Renal cortex interstitium (tissue), 15 donors: ENCODE measurements around the gene CASQ2. TPM values are rescaled to one million over a fixed set of nuclear protein-coding genes. Genes with fewer than 3 reads are reported as not detected.
A peak's percentile ranks its signal among the peaks of the same experiment; 100 is the strongest.

ENCODE experiments used
- DNase-seq, 11 donors: peaks; one replicate each; pipeline ENCODE4 v3.0.0-alpha.2; 2013; ENCODE audit warnings: low read depth in 9 of 11, low spot score in 4 of 11; ENCODE audit errors: extremely low read depth in 1 of 11
- long read RNA-seq, 16 experiments: transcript quantifications; one replicate each; lab custom pipeline, GENCODE V29; 2026
- polyA plus RNA-seq, 3 donors: library from polyadenylated mRNA; unstranded; fragments of 120-200 nt; gene quantifications; one replicate each; pipeline ENCODE4 v1.2.1, GENCODE V29; 2013; ENCODE audit not compliant: insufficient read length in 3 of 3

The CASQ2 gene
- 1 to 10 TPM in 1 of 3 donors, under 1 TPM in 2; 0.48 to 1.3 (median 0.68) TPM for polyA plus RNA-seq
- long read RNA-seq, donor 1 = 0 reads
- long read RNA-seq, donor 2 = 0 reads
- long read RNA-seq, donor 3, partial matches to known transcripts = 0 of 1 reads
- long read RNA-seq, donor 3, other reads (novel, unspliced or antisense) = 0 of 1 reads
- long read RNA-seq, donor 4, partial matches to known transcripts = 0 of 1 reads
- long read RNA-seq, donor 4, other reads (novel, unspliced or antisense) = 0 of 1 reads
- long read RNA-seq, donor 5 = 0 reads
- long read RNA-seq, donor 6 = 0 reads
- long read RNA-seq, donor 7, partial matches to known transcripts = 0 of 1 reads
- long read RNA-seq, donor 7, other reads (novel, unspliced or antisense) = 0 of 1 reads
- long read RNA-seq, donor 8, partial matches to known transcripts = 0 of 1 reads
- long read RNA-seq, donor 8, other reads (novel, unspliced or antisense) = 0 of 1 reads
- long read RNA-seq, donor 9 = 0 reads
- long read RNA-seq, donor 10 = 0 reads
- long read RNA-seq, donor 11, partial matches to known transcripts = 0 of 1 reads
- long read RNA-seq, donor 11, other reads (novel, unspliced or antisense) = 0 of 1 reads
- long read RNA-seq, donor 12 = 0 reads
- long read RNA-seq, donor 13 = 0 reads
- long read RNA-seq, donor 14, partial matches to known transcripts = 0 of 1 reads
- long read RNA-seq, donor 14, other reads (novel, unspliced or antisense) = 0 of 1 reads
- long read RNA-seq, donor 15 = 0 reads
- long read RNA-seq, donor 16, partial matches to known transcripts = 0 of 1 reads
- long read RNA-seq, donor 16, other reads (novel, unspliced or antisense) = 0 of 1 reads

DNA sequence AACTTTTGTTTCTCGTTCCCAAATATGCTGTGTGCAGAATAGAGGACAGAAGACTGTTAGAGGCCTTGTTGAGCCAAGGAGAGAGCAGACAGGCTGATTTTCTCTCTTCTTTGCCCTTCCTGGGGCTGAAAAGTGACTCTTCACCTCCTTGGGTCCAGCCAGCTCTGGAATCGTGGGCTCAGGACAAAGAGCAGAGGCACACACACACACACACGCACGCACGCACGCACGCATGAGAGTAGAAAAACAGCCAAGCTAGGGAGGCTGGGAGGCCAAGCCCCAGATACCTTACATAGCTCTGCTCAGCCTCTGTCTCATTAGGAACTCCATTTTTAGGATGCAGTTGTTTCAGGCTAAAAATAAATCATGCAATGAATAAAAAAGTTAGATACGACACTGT, at the start of gene CASQ2:
Gene CASQ2, minus strand, starts transcription at position 166 of the 400 bp plus-strand sequence. CDS start 173 bp downstream, outside the sequence.
- DNase-seq = no peak

DNA sequence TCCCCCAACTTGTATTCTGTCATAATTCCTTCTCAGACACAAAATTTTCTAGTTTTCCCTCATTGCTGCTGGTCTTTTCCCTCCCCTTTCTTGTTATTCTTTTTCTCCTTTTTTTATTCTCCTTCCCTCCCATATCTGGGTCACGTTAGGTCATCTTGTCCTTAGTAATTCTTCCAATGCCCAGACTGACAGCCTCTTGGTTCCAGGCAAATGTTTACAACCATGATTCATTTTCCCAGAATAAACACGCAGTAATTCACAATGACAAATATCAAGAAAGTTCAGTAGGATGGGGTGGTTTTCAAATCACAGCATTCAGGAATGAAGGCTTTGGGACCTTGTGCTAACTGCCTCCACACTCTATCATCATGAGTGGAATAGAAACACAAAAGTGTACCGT, 47.2 kb upstream of the CASQ2 start:
- DNase-seq = no peak

DNA sequence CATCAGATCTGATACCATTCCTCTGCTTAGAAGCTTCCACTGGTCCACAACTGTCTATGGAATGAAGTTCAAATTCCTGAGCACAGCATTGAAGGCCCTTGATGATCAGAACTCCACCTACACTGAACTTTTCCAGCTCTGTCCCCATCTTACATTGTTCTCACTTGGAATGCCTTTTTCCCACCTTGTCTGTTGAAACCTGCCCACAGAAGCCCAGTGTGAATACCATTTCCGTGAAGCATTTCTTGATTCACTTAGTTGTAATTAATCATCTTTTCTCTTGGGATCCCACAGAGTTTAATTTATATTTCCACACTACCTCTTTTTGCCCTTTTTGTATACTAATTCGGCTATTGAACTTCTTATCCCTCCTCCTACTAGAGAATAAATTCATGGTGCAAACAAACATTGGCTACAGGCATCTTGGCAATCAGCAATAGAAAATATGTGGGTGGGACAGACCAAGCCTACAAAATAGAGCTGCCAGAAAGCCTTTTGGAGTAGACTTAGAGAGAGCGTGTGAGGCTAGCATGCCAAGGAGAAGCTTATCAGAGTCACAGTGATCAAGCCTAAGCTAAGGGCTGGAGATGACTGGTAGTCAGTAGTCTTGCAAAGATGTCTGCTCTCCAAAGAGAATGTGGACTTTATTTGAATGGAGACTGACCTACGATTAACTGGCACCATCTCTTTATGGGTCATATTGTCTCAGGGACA, 46.3 kb upstream of the CASQ2 start:
- DNase-seq = no peak

DNA sequence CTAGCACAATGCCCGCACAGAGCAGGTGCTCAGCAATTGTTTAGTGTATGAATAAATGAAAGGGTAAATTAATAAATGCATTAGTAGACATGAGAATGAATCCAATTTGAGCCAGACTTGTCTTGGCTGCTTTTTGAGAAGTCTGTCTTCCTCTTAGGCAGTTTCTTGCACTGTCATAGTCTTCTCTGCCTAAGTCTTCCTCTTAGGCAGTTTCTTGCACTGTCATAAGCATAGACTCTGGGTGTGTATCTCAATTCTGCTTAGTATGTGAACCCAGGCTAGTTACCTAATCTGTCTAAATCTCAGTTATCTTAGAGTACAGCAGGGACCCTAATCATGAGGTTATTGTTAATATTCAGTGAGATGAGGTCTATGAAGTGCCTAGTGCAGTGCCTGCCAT, 45.2 kb upstream of the CASQ2 start:
- no peak for DNase-seq

DNA sequence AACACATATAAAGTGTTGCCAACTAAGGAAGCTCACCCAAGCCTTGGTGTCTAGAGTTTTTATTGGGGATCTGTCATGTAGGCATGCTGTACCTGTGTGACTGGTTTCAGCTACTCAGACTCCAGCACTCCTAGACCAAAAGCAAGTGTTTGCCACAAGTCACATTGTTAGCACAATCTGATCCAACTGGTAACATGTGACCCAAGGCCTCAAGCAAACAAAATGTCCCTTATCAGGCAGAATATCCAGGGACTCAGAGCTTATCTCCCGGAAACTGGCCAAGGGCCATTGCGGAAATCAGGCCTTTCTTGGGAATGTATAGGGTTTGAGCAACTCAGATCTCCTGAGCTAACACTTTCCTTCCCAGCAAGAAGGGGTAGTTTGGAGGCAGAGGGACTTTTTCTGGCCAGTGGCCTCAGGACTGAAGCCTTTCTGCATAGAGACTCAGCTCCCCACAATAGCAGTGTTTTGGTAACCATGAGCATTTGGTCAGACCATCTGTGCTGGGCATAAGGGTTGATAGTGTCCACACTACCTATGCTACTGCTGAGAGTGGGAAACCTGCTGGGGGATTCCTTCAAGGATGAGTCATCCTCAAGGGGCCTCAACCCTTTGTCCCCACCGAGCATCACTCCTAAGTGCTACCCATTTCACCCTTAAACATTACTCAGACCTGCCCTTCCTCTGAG, 42.8 kb upstream of the CASQ2 start:
- DNase-seq = no peak

DNA sequence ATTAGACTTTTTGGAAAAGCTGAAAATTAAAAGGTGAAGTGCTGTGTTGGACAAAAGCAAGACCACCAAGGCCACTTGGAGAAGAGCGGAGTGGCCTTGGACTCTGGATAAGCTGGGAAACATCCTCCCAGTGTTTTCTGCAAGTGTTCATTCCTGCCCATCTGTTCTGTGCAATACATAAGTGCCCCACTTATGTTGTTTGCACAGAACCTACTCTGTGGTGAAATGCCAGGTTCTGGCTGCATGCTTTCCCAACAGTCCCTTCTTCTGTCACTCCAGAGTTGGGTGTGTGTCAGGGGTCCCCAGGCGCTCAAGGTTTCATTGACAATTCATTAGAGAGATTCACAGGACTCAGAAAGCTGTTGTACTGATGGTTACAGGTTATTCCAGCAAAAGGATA, 42.1 kb upstream of the CASQ2 start:
- DNase-seq = no peak

DNA sequence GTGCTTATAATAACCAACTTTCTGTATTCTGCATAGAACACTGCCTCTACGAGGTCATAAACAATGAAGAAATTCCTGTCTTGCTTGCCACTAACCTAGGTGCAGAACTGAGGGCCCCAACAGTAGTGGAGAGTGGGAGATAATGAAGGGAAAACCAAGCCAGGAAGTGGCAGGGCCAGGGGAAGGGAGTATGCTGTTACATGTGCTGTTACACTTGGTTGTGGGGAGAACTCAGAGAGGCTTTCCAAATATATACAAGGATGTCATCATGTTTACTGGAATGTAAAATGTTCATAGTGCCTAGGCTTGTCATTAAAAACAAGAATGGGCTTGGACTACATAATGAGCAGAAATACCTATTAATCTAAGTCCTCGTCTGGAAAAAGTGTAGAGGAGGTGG, 41.3 kb upstream of the CASQ2 start:
- no peak for DNase-seq

DNA sequence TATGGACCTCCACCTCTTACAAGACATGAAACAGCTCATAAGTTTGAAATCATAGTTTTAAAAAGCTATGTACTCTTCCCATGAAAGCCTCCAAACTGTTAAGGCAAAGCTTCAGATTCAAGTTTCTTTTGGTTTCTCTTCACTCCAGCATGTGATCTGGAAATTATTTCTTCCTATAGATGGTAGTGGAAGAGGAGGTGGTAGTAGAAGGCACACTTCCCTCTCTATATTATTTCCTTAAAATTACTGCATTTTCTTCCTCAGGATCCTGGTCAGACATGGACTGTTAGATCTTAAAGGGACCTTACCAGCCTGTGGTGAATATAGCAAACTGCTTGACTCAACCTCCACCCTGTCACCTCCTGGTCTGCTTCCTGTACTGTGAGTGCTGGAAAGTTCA, 40.6 kb upstream of the CASQ2 start:
- DNase-seq = no peak

DNA sequence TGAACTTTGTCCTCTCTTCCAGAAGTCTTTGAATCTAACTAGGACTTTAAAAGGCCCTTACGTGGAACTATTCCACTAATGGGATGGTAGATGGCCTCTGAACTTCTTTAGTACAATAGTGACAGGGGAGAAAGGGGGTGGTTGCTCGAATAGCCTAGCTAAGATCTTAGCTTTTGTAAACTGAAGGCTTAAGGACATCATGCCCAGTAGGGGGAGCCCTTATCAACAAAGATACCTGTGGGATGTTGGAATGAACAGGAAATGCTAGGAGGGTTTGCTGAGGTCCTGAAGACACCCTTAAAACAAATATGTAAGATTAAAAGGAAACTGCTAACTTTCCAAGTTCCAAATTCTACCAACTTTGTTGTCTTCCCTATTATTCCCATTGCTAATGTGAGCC, 39.2 kb upstream of the CASQ2 start:
- peak; percentile 31 to 75 (median 49) for DNase-seq

DNA sequence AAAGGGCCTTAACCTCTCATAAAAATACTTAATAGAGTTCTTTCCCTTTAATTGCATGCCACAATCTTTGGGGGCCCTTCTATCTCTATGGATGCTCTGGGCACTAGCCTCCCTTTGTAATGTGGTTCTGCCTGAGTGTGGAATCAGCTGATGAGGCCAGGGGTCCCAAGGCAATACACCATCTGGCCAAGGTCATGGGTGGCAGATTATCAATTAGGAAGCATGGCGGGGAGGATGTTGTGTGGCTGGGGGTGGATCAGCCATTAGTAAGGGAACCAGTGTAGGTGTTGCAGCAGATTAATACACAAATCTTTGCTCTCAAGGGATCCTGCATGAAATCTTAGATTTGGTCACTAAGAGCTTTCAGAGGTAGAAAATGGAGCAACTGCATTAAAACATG, 37.1 kb upstream of the CASQ2 start:
- DNase-seq = no peak

DNA sequence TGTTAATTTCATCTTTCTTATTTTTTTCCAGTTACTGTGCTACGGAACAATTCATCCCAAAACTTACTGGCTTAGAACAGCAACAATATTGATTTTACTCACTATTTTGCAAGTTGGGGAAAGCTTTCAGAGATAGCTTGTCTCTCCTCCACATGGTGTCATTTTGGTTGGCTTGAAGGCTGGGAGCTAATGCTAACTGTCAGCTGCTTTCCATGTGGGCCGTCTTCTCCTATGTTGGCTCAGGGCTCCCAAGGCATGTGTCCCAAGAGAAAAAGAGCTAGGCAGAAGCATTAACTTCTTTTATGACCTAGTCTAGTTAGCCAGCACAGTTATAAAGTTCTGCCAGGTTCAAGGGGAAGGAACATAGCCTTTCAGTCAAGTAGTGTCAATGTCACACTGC, 33.9 kb upstream of the CASQ2 start:
- no peak for DNase-seq

DNA sequence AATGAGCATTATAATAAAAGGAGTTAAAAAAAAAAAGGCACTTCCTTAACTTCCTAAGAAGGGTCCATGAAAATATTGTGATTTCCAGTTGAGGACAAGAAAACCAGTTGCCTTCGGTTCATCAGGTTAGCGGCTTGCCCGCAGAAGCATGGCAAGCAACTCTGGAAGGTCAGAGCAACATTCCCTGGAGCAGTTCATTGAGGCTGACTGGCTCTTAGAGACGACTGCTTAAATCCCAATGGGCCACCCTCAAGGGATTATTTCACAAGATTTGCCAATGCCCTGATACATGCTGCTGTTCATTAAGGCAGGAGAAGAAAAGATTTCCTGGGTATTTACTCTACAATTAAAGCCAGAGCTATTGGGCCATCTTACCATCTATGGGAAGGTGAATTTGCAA, 29.0 kb upstream of the CASQ2 start:
- DNase-seq = no peak

DNA sequence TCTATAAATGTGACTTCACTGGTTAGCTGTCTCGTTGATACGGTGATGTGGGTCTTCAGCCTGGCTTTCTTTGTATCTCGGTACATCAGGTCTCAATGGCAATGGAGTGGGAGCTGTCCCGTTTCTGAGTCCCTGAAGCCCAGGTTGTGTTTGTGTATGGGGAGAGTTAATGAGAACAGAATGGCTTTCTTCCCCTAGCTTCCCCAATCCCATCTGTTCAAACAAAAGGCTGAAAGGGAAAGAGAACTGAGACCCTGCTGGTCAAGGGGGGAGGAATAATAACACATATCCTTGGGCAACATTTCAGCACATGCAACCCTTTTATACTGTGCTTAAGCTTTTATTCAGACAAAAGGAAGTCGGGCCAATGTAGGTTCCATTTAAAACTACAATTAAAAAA, 28.4 kb upstream of the CASQ2 start:
- no peak for DNase-seq

DNA sequence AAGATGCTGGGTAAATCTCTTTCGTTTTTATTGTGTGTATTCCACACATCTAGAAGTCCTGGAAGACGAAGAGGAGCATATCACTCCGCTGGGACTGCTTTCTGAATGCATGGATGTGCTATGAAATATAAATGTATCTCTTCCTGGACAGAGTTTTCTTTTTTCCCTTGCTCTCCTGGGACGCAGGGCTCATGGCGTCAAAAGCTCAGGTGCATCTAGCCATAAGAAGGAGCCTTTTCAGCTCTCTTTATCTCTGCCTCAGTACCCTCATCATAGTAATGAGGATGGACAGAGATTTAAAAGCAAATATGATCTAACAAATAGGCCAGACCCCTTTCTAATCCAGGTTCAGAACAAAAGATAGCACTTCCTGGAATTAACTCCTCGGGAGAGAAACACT, 27.5 kb upstream of the CASQ2 start:
- DNase-seq = no peak

DNA sequence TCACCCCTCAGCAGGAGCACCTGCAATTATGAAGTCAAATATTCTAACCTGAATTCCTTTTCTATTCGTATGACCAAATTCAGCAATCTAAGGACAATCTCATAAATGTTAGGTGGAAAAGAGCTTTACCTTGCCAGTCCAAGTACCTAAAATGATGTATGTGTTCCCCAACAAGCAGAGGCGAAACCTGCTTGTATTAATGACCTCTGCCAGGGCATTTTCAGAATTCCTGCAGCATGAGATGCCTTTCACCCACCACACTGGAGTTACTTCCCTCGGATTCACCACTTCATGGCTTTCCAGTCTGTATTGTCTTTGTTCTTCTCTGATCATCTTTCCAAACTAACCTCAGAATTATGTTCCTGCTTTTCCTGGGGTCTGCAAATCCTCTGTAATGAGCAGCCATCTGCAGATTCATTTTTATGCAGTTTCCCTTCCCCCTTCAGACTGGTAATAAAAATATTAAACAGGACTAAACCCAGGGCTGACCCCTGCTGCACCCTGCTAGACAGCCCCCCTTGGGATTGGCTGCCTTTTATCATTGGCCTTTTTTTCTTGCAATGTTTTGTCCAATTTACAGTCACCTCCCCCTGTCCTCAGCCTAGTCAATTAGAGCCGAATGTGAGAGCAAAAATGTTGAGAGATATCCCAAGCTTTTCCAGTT, 26.6 kb upstream of the CASQ2 start:
- no peak for DNase-seq

DNA sequence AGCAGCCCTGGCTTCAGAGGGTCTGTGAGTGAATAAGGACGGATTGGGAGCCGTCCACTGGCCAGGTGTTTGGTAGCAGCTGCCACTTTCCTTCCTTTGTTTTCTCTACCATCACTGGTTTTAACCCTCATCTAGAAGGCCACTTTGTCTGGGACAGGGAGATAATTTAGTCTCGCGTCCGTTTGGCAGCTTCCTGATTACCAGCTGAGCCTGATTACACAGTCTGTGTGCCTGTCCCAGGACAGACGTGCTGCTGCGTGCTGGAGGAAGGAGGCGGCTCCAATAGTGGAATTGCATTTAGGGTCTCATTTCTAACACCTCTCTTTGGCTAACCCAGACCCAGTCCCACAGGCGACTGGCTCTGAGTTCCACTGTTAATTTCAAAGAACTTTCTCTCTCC, 24.6 kb upstream of the CASQ2 start:
- DNase-seq = no peak

DNA sequence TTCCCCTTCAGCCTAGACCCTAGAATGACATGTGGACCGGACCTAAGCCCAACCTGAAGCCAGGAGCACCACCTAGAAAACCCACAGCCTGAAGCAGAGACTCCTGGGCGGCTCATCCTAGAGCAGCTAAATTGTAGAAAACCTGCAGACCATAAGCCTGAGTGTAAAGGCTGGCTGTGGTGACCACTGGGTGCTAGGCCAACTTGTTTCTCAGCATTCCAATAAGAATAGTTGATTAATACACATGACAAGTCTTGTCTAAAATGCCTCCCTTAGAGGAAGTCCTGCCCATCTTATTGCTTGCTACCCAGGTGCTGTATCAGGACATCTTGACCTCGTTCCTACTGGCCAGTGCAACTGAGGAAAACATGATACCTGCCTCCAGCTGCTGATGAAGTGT, 23.3 kb upstream of the CASQ2 start:
- no peak for DNase-seq

DNA sequence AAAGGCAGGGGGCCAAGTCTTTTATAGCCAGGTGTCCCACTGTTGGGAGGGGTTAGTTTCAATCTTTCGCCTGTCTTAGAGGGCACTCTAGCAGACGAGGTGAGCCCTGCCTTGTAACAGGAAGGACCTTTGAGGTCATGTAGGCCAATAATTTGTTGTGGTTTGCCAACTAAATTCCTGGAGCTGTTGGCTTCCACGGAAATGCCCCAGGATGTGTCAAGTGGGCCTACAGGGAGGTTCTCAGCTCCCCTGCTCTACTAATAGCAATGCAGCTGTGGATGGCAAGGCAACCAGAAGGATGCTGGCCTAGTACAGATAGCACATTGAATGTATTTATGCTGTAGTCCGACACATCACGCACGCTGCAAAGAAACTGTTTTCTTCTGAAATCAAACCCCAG, 22.3 kb upstream of the CASQ2 start:
- DNase-seq = no peak

DNA sequence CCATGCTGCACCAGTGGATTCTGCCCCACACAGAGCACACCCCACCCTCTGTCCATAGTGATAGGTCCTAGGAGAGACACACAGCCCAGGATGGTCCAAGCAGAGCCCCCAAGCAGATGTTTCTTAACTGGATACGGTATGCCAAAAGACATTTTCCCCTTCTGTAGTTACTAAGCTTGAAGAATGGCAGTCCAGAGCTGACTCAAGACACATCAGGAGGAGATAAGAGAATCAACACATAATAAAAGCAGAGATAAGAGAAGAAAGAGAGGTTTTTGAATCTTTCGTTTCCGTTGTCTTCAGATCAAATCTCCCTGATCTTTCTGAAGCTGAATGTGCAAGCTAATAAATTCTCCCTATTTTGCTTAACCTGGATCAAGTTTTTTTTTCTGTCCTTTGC, 21.8 kb upstream of the CASQ2 start:
- DNase-seq = no peak
